Placental pericyte (primary cell): ENCODE measurements around the gene NLK. TPM values are rescaled to one million over a fixed set of nuclear protein-coding genes. Genes with fewer than 3 reads are reported as not detected.
A peak's percentile ranks its signal among the peaks of the same experiment; 100 is the strongest.

Experiments
- small RNA-seq: library from RNA; depleted of rRNA; stranded (forward); fragments of <200 nt; gene quantifications from one replicate; pipeline ENCODE3, GENCODE V24; 2012; ENCODE audit warnings: low replicate concordance
- total RNA-seq: library from RNA; depleted of rRNA; stranded (reverse); fragments of >200 nt; gene quantifications from 2 replicates; pipeline ENCODE4 v1.2.3, GENCODE V29; 2012

NLK gene
- total RNA-seq = 13.3 and 31.5 TPM in 2 replicates

DNA sequence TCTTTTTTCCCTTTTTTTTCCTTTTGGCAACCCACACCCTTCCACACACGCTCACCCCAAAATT, at the start of gene NLK:
TSS of gene NLK (plus strand) at position 21 of the 64 bp plus-strand sequence. CDS start 197 bp downstream, outside the sequence.

Small RNA genes lying within 50 kb of the gene (small RNA-seq; reads per million reads assigned to genes)
- gene RF00006 = not detected
- 2.3 reads per million, percentile 72 among the genes with 10 or more reads in this experiment for gene RF00156
- gene RF00601 = not detected
- not detected for gene RPS29P22

Other genes with a start within 250 kb of the NLK start
- not detected in 2 replicates for gene NOS2, start 242.1 kb upstream of the NLK start, total RNA-seq
- 2.6 and 3.7 TPM in 2 replicates for gene LYRM9, start 149.3 kb upstream of the NLK start, total RNA-seq